C4-2B (cell line): ENCODE measurements around the gene ADAMTSL1.

Experiments
- ZFX ChIP-seq: fragments of 450-650 bp; IDR thresholded peaks from 2 replicates; pipeline ENCODE4 v1.6.1; 2017
- TF ChIP-seq, protein P1 (sequence below): fragments of 450-650 bp; conservative IDR thresholded peaks from 2 replicates; pipeline ENCODE4 v1.5.1; 2017; ENCODE audit warnings: mild to moderate bottlenecking

DNA sequence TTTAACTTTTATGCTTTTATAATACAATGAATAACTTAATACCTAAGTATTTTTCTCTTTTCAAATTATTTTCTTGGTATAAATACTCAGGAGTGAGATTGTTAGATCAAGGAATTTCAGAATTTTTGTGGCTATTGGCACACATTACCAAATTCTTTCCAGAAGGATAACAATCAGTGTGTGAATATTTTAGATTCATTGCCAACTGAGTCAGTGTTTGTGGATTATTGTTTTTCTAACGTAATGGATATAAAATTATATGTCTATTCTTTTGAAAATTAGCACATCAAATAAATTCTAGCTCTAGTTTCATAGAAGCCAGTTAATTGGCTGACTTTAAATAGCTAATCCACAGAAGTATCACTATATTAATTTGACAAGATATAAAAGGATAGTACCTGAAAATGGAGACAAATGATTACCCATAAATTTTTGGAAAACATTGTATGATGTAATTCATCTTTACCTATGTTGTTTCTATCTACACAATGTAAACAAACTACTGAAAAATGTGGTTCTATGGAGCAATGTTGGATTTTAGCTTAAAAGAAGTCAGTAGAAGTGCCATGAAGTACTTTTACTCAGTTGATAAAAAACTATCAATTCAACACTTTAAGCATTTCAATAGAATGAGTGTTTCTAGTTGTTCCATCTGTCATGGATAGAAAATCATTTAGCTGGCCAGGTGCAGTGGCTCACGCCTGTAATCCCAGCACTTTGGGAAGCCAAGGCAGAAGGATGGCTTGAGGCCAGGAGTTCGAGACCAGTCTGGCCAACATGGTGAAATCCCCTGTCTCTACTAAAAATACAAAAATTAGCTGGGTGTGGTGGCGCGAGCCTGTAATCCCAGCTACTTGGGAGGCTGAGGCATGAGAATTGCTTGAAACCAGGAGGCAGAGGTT, 185.1 kb downstream of the ADAMTSL1 start:
- TF ChIP-seq, protein P1, sequence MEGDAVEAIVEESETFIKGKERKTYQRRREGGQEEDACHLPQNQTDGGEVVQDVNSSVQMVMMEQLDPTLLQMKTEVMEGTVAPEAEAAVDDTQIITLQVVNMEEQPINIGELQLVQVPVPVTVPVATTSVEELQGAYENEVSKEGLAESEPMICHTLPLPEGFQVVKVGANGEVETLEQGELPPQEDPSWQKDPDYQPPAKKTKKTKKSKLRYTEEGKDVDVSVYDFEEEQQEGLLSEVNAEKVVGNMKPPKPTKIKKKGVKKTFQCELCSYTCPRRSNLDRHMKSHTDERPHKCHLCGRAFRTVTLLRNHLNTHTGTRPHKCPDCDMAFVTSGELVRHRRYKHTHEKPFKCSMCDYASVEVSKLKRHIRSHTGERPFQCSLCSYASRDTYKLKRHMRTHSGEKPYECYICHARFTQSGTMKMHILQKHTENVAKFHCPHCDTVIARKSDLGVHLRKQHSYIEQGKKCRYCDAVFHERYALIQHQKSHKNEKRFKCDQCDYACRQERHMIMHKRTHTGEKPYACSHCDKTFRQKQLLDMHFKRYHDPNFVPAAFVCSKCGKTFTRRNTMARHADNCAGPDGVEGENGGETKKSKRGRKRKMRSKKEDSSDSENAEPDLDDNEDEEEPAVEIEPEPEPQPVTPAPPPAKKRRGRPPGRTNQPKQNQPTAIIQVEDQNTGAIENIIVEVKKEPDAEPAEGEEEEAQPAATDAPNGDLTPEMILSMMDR = no peak
- no peak for TF ChIP-seq ZFX
